WTC11 (cell line): ENCODE data around the gene RPL14.

ENCODE experiments used
- CTCF ChIP-seq: fragments of 200-600 bp; IDR thresholded peaks from 2 replicates; pipeline ENCODE4 v1.8.0; 2022; ENCODE audit warnings: antibody characterized with exemption
- E2F4 ChIP-seq: sonication (generic); formaldehyde crosslinking; IDR thresholded peaks from 2 replicates; pipeline ENCODE4 v1.8.1; 2022; ENCODE audit warnings: low read depth, mild to moderate bottlenecking, moderate library complexity, missing genetic modification reagents, borderline replicate concordance
- HMGXB4 ChIP-seq: sonication (generic); formaldehyde crosslinking; IDR thresholded peaks from 2 replicates; pipeline ENCODE4 v1.8.1; 2023; ENCODE audit warnings: mild to moderate bottlenecking, moderate library complexity, missing genetic modification reagents
- JUN ChIP-seq: sonication (generic); formaldehyde crosslinking; IDR thresholded peaks from 2 replicates; pipeline ENCODE4 v1.8.0; 2023; ENCODE audit warnings: mild to moderate bottlenecking, missing genetic modification reagents
- MAX ChIP-seq: sonication (generic); formaldehyde crosslinking; IDR thresholded peaks from 2 replicates; pipeline ENCODE4 v1.8.0; 2022; ENCODE audit warnings: mild to moderate bottlenecking, missing genetic modification reagents
- NR2C2 ChIP-seq: sonication (generic); formaldehyde crosslinking; IDR thresholded peaks from 2 replicates; pipeline ENCODE4 v1.8.0; 2022; ENCODE audit warnings: mild to moderate bottlenecking, missing genetic modification reagents
- PREB ChIP-seq: sonication (generic); formaldehyde crosslinking; IDR thresholded peaks from 2 replicates; pipeline ENCODE4 v1.8.1; 2022; ENCODE audit warnings: mild to moderate bottlenecking, missing genetic modification reagents, moderate library complexity, borderline replicate concordance
- SP1 ChIP-seq: sonication (generic); formaldehyde crosslinking; conservative IDR thresholded peaks from 2 replicates; pipeline ENCODE4 v1.8.1; 2022; ENCODE audit warnings: missing genetic modification reagents
- ZBTB43 ChIP-seq: sonication (generic); formaldehyde crosslinking; IDR thresholded peaks from 2 replicates; pipeline ENCODE4 v1.8.1; 2023; ENCODE audit warnings: mild to moderate bottlenecking, missing genetic modification reagents
- ZNF512 ChIP-seq: sonication (generic); formaldehyde crosslinking; IDR thresholded peaks from 2 replicates; pipeline ENCODE4 v1.8.1; 2022; ENCODE audit warnings: missing genetic modification reagents, borderline replicate concordance

DNA sequence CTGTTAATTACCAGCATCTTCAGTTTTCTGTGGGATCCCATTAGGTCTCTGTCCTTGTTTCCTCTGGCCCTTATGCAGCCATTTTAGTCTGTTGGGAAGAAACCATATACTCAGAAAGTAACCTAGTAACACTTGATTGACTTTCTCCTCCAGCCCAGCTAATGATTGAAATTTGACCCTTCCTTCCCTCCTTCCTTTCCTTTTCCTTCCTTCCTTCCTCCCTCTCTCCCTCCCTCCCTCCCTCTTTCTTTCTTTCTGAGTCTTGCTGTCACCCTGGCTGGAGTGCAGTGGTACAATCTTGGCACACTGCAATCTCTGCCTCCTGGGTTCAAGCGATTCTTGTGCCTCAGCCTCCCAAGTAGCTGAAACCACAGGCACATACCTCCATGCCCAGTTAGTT lies 42.8 kb downstream of the RPL14 start:
- TF ChIP-seq CTCF (no peak), ZNF512 (CRISPR knock-in tag) (no peak), MAX (CRISPR knock-in tag) (no peak), NR2C2 (CRISPR knock-in tag) (no peak), JUN (no peak), PREB (CRISPR knock-in tag) (no peak), SP1 (no peak), ZBTB43 (CRISPR knock-in tag) (no peak), E2F4 (no peak), HMGXB4 (CRISPR knock-in tag) (no peak)
